C4-2B (cell line): ENCODE data around the gene PXDC1.

Experiments
- ZFX ChIP-seq: fragments of 450-650 bp; IDR thresholded peaks from 2 replicates; pipeline ENCODE4 v1.6.1; 2017
- TF ChIP-seq, protein P1 (sequence below): fragments of 450-650 bp; conservative IDR thresholded peaks from 2 replicates; pipeline ENCODE4 v1.5.1; 2017; ENCODE audit warnings: mild to moderate bottlenecking

GRCh38 chr6:3678946-3679345 is 72.6 kb downstream of the PXDC1 start:
- TF ChIP-seq, protein P1, sequence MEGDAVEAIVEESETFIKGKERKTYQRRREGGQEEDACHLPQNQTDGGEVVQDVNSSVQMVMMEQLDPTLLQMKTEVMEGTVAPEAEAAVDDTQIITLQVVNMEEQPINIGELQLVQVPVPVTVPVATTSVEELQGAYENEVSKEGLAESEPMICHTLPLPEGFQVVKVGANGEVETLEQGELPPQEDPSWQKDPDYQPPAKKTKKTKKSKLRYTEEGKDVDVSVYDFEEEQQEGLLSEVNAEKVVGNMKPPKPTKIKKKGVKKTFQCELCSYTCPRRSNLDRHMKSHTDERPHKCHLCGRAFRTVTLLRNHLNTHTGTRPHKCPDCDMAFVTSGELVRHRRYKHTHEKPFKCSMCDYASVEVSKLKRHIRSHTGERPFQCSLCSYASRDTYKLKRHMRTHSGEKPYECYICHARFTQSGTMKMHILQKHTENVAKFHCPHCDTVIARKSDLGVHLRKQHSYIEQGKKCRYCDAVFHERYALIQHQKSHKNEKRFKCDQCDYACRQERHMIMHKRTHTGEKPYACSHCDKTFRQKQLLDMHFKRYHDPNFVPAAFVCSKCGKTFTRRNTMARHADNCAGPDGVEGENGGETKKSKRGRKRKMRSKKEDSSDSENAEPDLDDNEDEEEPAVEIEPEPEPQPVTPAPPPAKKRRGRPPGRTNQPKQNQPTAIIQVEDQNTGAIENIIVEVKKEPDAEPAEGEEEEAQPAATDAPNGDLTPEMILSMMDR: no peak
- no peak for TF ChIP-seq ZFX
